Measurements from ENCODE around the gene GRIK1.
"Not testable (repeated sequence)": the region's sequence is repeated elsewhere in the genome, so short reads cannot be mapped to it uniquely, and the experiment has no call there.

The GRIK1 gene

DNA sequence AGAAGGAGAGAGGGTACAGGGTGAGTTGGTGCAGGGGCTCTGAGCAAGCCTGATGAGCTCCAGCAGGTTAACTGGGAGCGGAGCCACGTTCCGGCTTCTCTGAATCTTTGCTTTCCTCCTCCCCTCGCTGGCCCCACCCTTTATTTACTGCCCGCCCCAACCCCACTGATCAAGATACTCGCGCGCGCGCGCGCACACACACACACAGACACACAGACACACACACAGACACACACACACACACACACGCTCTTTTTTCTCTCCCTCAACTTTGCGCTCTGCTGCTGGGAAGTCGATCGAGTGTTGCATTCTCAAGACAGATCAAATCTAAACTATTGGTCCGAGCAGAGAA lies at the start of gene GRIK1:
Gene GRIK1 (minus strand): TSS at position 73 of the 352 bp plus-strand sequence.
- DNase-seq (ENCODE audit: low read depth) = no peak

DNA sequence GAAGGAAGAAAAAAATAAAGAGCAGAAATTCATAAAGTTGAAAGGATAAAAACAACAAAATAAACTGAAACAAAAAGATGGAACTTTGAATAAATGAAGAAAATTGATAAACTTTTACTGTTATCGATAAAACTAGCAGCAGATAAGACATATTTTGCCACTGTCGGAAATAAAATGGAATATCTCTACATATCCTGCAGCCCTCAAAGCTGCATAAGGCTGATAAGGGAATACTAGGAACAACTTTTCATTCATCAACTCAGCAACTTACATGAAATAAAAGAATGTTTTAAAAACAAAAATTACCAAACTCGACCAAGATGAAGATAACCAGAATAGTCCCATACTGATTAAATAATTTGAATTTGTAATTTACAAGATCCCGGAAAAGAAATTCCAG lies 48.0 kb upstream of the GRIK1 start:
- DNase-seq (ENCODE audit: low read depth) = no peak

DNA sequence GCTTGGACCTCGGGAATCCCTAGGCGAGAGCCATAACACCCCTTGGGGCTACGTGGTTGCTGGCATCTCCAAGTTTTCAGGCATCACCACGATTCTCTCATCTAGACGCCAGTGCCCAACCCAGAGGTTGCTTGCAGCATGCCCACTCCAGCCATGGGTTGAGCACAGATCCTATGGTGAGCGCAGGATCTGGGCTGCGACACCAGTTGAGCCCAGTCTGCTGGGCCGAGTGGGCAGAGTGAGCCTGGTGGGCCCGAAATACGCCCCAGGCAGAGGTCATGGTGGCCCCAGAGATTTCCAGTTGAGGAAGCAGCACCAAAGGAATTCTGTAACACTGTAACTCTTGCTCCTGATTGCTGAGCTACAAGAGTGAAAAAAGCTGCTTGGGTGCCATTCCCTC lies 46.1 kb upstream of the GRIK1 start:
- no peak for DNase-seq (ENCODE audit: low read depth)

DNA sequence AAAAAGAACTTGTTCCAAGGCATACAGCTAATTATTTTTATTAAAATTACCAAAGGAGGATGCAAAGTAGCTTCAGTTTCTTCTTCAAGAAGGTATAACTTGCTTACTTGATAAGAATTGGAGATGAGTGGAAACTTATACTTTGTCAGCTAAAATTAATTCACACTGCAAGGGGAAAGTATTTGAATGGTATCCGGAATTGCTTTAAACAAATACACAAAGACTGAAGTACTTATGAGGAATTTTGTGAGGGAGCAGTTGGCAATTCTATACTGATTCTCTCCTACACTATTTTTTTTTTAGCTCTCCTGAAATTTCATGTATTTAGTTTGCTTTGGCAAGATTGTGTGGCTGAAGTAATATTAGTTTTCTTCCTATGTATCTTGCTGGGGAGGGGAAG lies 39.2 kb upstream of the GRIK1 start:
- no peak for DNase-seq (ENCODE audit: low read depth)

DNA sequence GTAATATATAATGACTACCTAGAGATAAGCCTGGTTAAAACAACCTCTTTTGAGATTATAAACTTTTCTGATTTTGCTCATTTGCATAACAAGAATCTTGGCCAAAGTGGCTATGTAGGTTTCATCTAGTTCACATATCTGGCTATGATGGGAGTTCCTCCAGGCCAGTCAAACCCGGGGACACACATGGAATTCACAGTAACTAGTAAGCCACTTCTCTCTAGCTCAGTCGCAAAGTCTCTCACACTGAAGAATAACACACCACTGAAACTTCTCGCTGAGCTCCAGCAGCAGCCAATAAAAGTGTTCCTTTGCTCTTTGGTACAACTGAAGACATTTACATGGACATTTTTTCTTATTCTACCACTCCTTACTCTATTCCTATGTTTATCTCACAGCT lies 36.0 kb upstream of the GRIK1 start:
- no peak for DNase-seq (ENCODE audit: low read depth)

DNA sequence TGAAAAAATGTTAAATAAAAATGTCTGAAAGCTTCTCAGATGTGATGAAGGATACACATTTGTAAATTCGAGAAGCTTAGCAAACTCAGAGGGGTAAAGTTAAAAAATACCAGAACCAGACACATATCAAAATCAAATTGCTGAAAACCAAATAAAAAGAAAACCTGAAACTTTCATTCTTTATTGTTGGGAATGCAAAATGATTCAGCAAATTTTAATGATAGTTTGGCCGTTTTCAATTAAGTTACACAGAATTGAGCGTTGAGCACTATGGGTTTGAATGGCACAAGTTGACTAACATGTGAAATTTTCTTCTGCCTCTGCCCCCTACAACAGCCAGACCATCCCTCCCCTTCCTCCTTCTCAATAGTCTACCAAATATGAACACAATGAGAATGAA lies 33.5 kb upstream of the GRIK1 start:
- DNase-seq (ENCODE audit: low read depth) = no peak

DNA sequence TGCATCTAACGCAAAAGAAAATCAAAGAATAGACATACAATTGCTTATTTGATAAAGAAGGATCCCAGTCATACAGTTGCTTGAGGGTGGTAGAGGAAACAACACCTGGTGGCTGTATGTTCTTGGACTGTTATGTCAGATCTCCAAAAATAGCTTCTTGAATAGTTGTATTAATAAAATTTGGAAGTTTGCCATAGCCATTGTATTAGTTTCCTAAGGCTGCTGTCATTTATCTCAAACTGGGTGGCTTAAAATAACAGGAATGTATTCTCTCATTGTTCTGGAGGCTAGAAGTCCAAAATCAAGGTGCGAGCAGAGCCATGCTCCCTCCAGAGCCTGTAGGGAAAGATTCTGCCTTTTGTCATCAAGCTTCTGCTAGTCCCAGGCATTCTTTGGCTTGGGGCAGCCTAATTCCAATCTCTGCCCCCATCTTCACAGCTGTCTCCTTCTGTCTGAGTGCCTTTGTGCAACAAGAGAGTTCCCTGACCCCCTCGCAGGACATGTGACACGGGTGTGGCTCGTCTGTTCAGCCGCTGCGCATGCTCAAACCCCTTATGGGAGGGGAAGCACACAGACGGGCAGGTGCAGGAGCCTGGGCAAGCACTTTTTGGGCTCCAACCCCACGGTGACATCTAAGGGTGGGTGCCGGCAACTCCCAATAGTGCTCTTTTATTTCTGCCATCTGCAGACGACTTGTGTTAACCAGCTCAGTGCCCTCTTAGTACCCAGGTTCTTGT lies 21.7 kb upstream of the GRIK1 start:
- DNase-seq (ENCODE audit: low read depth) = no peak

DNA sequence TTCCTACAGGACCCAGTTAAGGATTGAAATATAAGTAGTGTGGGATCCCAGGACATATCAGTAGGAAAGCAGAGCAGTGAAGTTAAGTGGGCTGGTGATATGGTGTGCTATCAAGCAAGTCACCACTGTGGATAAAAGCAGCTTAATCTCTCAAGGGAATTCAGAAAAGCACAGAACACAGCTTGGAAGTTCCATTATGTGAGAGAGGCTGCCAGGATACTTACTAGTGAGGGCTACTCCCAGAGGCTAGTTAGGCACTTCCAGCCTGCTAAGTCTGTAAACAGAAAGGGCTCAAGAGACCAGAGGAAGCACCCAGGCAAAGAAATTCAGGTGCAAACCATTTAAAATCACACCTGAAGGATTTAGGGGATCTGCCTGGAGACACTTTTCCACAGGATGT lies 18.8 kb upstream of the GRIK1 start:
- DNase-seq (ENCODE audit: low read depth) = no peak

DNA sequence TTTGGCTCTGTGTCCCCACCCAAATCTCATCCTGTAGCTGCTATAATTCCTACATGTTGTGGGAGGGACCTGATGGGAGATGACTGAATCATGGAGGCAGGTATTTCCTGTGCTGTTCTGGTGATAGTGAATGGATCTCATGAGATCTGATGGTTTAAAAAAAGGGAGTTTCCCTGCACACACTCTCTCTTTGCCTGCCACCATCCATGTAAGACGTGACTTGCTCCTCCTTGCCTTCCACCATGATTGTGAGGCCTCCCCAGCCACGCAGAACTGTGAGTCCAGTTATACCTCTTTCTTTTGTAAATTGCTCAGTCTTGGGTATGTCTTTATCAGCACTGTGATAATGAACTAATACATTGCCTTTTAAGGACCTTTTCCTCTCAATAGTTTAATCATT lies 18.2 kb upstream of the GRIK1 start:
- not testable (repeated sequence) for DNase-seq (ENCODE audit: low read depth)

DNA sequence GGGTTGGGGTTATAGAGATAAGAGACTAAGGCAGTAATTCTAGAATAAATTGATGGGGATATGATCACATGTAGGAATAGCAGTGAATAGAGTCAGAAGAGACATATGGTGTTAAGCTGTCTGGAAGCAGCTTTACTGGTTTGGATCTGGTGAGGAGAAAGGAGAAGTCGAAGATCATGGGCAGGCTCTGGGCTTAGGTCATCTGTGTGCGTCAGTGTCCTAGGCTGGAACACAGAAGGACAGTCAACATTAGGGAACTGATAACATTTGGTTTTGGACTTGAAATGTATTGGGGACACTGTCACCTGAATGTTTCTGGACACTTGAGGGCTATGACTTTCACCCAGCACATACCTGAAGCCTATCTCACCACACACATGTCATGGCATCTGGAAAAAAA lies 13.9 kb upstream of the GRIK1 start:
- no peak for DNase-seq (ENCODE audit: low read depth)

DNA sequence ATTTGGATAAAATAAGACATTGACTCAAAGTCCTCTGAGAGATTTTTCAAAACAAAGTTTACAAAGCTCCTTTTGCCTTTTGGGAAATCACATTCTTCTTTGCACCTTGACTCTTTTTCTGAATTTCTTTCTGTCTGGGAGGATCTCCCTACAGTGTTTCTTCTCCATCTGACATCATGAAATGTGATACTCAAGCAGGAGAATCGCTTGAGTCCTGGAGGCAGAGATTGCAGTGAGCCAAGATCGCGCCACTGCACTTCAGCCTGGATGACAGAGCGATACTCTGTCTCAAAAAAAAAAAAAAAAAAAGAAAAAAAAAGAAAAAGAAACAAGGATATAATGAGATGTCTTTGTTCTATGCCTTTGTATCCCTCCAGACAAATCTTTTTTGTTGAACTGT lies 13.3 kb upstream of the GRIK1 start:
- DNase-seq (ENCODE audit: low read depth) = no peak

DNA sequence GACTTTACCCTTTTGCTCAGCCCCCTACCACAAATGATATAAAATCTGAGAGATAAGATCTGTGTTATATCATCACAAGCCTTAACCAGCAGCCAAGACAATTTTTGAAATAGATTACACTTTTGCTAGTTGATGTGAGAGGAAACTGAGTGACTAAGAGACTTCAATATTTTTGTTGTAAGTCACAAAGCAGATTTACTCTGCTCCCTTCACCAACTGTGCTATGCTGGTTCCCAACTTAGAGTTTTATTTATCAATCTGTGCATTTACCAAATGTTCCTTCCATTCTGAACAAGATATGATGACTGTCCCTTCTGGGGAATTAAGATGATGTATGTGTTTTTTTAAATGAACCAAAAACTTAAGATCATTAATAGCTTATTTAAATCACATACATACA lies 12.1 kb upstream of the GRIK1 start:
- no peak for DNase-seq (ENCODE audit: low read depth)

DNA sequence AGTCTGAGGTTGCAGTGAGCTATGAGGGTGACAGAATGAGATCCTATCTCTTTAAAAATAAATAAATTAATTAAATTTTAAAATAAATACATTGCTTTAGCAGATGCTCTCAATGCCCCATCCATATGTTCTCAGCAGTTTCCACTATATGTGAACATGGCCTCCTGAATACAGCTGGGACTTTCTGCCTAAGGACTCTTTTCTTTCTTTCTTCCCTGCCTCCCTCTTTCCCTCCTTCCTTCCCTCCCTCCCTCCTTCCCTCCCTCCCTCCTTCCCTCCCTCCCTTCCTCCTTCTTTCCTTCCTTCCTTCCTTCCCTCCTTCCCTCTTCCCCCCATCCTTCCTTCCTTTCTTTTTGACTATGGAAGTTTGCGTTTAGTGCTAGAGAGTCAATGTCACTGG lies 10.2 kb upstream of the GRIK1 start:
- no peak for DNase-seq (ENCODE audit: low read depth)

DNA sequence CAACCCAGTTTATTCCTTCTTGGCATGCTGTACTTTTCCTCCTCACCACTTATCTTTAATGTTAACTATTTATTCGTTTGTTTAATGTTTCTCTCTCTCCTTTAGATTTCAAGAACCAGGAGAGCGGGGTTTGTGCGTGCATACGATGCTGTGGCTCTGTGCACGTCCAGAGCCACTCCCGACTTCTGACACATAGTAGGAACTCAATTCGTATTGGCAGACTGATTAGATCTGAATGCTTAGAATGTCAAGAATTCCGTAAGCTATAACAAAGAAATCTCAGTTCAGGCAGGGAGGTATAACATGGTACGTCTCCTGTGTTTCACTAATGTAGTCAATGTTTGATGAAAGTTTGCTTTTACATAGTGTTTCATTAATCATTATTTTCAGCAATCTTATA lies 7.3 kb upstream of the GRIK1 start:
- DNase-seq (ENCODE audit: low read depth) = no peak

DNA sequence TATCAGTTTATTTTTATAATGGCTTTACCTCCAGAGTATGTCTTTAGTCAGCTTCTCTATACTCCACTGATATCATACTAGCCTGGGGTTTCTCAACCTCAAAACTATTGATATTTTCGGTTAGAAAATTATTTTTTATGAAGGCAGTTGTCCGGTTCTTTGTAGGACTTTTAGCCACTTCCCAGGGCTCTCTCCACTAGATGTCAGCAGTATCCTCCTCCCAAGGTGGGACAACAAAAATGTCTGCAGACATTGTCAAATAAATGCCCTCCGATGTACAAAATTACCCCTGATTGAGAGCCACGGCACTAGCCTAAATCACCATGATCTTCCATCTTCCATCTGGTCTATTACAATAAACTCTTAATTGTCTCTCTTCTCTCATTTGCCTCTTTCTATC lies 4.1 kb upstream of the GRIK1 start:
- DNase-seq (ENCODE audit: low read depth) = no peak

DNA sequence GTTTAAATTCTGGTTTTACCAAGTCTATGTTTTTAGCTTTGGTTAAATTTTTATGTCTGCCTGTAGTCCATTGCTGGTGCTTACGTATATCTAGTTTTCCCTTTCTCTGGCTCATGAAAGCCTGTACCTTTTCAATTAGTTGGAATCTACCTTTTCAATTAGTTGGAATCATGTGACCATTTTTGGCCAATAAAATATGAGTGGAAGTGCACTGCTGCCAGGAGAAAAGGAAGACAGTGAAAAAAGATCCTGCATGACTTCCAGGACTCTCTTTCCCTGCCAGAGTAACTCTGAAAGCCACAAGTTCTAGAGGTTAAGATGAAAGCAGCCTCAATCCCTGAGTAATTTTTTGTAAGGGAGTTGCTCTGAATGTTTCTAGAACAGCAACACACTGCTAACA lies 2.2 kb upstream of the GRIK1 start:
- DNase-seq (ENCODE audit: low read depth) = no peak

DNA sequence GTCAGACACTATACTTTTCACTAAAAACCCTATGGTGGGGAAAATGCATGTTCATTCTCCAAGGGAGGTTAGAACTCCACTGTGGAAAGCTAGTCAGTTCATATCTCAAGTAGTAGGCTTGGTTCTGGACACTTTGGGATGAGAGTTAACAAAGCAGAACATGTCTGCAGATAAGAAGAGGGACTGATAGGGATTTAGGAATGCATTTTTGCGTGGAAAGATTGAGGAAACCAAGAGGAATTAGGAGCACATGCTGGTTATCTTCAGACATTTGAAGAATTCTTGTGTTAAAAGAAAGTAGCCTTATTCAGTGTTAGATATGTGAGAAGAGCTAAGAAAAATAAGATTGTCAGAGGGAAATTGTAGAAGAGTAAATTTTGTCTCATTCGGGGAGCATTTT lies 1.2 kb upstream of the GRIK1 start:
- no peak for DNase-seq (ENCODE audit: low read depth)

DNA sequence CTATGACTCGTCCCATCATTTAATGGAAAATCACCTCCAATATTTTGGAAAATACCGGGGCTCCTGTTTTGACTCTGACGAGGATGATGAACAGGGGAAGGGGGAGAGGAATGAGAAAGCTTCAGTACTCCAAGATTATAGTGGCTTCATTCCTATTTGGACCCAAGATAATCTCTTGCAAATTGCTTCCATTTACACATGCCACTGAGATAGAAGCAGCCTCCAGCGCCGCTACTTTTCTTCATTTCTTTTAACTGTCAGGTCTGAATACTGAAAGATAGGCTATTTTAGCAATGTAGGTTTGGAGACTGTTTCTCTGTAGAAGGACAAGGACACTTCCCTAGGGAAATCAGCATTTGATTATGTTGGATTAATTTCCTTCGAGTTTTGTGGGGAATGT lies 565 bp upstream of the GRIK1 start:
- DNase-seq (ENCODE audit: low read depth) = no peak

DNA sequence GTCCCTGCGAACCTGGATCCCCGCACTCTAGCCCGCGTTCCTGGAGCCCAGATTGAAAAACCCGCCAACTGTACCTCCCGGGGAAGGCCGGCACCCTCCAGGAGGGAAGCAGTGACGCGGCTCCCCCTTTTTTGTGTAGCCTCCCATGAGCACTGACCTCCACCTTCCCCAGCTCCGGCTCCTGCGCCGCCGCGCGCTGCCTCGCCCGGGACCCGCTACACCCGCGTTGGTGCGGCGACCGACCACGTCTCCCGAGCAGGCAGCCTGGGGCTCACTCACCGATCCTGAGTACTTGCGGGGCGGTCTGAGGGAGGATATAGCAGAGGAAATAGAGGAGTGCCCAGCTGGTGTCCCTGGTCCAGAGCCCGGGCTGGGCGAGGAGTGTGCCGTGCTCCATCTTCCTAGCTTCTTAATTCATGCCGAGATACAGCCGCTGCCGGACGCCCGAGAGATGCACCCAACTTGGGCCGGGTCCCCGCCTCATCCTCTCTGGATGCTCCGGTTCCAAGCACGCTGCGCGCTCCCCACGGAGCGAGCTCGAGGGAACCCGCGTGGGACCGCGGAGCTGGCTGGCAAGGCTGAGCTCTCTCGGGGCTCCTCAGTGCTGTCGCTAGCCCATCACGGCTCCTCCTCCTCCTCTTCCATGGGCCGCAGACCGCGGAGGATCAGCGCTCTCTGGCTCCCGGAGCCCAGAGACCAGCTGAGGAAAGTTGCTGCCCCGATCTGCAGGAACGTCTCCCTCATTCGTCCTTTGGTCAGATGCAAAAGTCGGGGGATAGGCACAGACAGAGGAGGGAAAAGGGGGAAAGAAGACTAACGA lies 482 bp downstream of the GRIK1 start:
- DNase-seq (ENCODE audit: low read depth) = no peak

DNA sequence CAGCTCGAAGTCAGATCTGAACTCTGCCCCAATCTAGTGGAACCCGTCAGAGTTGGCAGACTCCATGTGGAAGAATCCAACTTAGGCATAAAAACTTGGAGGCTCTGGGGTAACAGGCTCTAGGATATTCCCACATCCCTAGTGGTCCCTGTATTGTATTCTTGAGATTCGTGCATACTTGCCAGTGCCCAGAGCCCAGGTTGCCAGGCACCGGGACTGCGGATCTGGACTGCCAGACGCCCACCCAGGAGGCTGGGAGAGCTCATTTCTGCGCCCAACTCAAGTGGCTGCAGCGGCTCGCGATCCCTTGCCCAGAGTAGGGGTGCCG lies 1.1 kb downstream of the GRIK1 start:
- DNase-seq (ENCODE audit: low read depth) = no peak

DNA sequence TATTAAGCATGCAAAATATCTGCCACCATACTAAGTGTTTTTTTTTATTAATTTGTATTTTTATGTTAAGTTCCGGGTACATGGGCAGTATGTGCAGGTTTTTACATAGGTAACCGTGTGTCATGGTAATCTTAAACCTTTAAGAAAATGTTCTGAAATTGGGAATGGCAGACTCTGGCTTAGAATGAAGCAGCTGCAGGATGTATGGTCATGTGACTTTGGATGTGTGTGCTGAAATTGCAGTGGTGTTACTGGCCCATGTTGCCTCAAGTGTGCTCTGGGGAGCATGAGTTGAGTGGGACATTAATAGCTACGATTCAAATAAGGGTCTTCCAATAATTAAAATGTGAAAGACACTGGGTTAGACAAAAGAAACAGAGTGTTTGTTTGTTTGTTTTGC lies 6.7 kb downstream of the GRIK1 start:
- DNase-seq (ENCODE audit: low read depth) = no peak

DNA sequence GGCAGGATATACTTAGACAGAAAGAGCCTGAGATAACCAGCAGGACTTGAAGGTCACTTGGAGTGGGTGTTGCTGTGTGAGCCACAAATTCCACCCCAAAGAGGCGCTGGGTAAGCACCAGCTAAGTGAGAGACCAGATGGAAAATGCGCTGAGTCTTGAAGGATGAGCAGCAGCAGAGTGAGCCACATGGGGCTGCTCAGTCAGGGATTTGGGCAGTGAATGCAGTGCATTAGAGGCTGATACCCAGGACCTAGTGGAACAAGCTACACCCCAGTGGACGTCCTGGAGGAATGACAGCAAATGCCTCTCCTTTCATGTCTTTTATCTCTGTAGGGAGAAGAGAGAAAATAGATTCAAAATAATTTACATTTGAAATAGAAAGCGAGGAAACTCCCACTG lies 11.3 kb downstream of the GRIK1 start:
- DNase-seq (ENCODE audit: low read depth) = no peak

DNA sequence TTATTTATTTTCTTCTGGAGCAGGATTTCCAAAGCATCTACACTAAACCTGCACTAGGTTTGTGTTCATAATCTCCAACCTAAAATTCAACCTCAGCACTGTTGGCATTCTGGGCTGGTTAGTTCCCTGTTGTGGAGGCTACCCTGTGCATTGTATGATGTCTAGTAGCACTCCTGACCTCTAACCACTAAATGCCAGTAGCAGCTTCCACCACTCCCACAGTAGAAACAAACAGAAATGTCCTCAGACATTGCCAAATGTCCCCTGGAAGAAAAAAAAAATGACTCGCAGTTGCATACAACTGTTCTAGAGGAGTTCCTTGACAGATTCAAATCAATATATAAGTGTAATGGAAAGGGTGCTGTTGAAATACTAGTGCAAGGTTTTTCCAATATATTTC lies 18.9 kb downstream of the GRIK1 start:
- DNase-seq (ENCODE audit: low read depth) = no peak

DNA sequence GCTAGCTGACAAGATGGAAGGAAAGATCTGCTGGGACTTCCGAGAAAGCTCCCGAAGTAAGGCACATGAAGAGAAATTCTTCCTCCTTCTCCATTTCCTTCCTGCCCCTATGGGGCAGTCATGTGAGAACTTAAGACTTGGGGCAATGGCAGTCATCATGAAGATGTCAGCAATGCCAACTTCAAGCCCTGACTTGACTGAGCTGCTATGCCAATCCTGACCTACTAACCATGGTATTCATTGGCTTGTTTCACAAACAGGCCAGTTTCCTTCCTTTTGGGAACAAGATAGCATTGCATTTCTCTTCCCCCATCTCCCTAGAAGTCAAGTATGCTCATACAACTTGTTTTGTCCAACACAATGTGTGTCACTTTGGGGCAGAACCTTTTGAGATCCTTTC lies 25.5 kb downstream of the GRIK1 start:
- no peak for DNase-seq (ENCODE audit: low read depth)

Measured in activated T-cell treated with anti-CD3 and anti-CD28 coated beads for 48 hours (primary cell).